Measurements from ENCODE around the gene LRRC32.

GRCh38 chr11:76666408-76666807 is 4.1 kb downstream of the LRRC32 start:
- TF ChIP-seq CTCF (conservative IDR thresholded peaks at IDR 0.05; ENCODE audit: low read depth, low read length) = no peak
- no peak for TF ChIP-seq EZH2 (IDR thresholded peaks at IDR 0.05; ENCODE audit: low read length, unreplicated experiment)

Data from PC-3 (cell line).